Stimulated activated CD8-positive, alpha-beta memory T cell treated with anti-CD3 and anti-CD28 coated beads, Interleukin-15, amount 100 ng/mL, for 48 hours (primary cell): Measurements from ENCODE around the gene ARHGAP8.
A peak's percentile ranks its signal among the peaks of the same experiment; 100 is the strongest.

ENCODE experiments used
- DNase-seq, 2 donors: peaks; one replicate each; pipeline ENCODE4 v3.0.0-alpha.2; 2020; ENCODE audit warnings: low read depth in 2 of 2

The ARHGAP8 gene

DNA sequence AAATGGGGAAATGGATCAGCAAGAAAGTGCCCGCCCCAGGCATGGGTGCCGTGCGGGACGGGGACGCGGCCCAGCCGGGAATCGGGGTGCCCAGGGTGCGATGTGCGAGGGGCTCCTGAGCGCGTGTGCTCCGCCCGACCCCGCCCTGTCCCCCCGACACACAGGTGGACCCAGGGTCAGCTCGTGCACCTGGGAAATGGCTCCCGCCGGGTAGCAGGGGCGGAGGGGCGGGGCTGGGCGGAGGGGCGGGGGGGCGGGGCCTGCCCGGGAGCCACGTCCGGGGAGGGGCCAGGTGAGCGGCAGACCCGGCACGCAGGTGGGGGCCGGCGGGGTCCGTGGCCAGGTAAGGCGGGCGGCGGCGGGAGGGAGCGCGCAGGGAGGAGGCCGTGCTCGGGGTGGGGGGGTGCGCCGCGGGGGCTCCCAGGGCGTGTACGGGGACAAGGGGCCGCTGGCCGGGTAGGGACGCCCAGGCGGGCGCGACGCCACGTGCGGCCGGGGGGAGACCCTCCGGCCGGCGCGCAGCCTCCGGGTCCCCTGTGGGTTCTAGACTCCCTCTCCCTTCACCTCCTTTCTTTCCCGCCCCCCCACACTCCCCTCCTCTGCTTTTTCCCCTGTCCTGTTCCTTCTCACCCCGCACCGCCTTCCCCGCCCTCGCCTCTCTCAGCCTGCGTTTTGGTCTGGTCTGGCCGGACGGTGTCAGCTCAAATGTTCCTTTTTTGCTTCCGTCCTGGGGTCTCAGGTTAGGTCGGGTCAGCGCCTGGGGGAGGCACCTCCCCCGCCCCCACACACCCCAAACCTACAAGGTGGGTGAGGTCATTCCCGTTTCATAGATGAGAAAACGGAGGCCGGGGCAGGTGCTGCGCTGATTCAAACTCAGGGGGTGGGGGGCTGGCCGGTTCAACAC lies at the start of gene ARHGAP8:
Gene ARHGAP8 (plus strand): TSS at position 291 of the 904 bp plus-strand sequence. CDS start 33,953 bp downstream, outside the sequence.
- DNase-seq, result no peak

DNA sequence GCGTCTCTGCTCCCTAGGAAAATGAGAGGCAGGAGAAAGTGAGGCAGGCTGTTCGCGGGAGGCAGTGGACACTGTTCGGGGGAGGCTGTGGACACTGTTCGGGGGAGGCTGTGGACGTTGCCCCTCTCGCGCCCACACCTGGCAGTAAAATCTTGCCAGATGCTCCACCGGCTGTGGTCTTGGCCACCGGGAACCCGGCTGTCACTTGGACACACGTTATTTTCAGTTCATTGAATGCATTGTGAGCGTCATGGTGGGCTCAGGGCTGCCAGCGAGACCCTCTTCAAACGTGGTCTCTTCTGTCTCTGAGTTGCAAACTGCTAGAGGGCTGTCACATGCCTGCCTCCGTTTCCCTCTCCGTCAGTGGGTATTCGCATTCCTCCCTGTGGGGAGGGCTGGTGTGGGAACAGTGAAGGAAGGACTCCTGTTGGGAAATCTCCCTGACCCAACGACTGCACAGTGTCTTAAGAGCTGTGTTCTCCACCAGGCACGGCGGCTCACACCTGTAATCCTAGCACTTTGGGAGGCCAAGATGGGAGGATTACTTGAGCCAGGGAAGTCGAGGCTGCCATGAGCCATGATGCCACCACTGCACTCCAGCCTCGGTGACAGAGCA lies 49.0 kb upstream of the ARHGAP8 start:
- DNase-seq, result no peak

DNA sequence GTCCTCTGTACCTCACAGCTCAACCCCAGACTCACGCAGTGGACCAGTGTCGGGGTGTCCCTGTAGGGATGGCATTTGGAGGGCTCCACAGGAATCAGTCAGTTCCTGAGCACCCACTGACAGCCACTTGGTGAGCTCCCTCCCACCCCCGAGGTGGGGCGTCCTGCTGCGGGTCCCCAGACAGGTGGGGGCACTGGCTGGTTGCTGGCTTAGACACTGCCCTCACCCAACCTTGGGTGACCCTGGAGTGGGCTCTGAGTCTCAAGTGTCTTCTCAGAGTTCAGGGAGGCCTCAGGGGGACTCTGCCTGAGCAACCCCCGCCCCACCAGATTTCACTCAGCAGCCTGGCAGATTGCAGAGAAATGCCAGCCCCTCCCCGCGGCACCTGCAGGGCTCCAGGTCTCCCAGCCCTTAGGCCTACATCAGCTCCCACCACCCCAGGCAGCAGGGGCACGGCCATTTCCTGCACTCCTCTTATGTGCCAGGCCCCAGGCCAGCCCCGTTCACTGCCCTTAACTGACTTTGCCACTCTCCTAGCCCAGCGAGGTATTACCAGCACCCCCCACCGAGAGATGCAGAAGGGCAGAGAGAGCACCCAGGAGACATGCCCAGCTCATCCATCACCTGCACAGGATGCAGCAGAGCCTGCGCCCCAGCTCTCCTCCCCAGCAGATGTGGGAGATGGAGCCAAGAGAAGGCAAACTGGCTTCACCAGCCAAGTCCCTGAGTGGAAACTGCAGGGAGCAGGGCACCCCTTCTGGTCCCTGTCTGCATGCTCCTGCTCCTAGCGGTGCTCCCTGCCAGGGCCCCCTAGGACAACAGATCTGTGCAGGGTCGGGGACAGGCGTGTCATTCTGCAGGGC lies 48.0 kb upstream of the ARHGAP8 start:
- no peak for DNase-seq

DNA sequence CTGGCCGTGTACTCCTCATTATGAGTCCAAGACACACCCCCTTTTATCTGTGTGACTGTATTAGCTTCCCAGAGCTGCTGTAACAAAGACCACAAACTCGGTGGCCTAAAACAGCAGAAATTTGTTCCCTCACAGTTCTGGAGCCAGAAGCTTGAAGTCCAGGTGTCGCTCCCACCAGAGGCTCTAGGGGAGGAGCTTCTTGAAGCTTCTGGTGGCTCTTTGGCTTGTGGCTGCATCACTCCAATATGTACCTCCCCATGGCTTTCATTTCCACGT lies 47.4 kb upstream of the ARHGAP8 start:
- DNase-seq, result no peak

DNA sequence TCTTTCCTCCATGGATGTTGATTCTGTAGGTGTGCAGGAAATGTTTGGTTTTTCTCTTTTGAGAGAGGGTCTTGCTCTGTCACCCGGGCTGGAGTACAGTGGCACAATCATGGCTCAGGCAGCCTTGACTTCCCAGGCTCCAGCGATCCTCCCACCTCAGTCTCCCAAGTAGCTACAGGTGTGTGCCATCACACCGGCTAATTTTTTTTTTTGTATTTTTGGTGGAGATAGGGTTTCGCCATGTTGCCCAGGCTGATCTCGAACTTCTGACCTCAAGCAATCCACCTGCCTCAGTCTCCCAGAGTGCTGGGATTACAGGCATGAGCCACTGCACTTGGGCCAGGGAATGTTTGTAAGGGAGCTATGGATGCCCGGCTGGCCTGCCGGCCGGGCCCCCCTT lies 45.9 kb upstream of the ARHGAP8 start:
- no peak for DNase-seq

DNA sequence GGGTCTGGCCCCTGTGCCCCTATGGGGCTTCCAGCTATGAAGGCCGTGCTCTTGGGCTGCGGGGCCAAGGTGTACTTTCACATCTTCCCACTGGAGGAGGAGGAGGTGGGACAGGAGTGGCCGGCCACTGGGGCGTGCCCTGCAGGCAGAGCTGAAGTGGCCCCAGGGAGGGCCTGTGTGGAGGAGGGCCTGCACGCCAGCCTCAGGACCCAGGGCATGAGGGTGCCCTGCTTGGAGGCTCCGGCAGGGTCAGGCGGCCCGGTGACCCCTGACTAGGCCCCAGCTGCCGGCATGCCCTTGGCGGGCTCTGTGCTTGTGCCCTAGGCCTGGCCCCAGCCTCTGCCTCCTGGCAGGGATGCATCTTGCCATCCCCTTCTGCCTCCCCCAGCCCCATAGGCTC lies 45.2 kb upstream of the ARHGAP8 start:
- DNase-seq, result no peak

DNA sequence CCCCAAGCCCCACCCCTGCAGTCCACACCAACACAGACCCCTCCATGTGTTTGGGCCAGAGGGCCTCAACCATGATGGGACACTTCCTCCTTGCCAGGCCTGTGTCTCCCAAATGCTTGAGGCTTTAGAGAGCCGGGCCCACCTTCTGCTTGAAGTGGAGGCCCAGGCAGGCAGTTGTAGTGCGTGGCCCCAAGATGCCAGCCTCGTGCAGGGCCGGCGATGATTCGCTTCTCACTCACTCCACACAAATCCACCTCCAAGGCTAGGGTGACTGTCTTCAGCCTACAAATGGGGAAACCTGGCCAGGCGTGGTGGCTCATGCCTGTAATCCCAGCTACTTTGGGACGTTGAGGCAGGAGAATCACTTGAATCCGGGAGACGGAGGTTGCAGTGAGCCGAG lies 44.6 kb upstream of the ARHGAP8 start:
- no peak for DNase-seq

DNA sequence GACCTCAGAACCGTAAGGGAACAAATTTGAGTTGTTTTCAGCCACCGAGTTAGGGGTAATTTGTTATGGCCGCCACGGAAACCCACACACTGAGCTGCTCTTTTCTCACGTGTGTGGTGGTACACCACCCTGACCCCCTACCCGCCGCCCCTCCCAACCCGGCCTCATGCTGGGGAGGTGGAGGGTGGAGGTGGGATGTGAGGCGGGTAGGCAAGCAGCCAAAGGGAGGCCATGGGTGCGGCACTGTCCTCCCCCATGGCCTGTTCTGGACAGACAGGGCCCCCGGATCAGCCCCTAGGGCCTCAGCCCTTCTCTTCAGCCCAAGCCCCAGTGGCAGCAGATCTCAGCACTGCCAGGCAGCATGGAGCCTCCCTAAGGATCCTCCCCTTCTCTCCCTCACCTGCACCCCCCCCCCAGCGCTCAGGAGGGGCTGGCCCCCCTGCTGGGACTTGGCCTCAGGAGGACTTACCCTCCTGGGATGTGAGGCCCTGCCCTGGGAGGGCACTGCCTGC lies 42.4 kb upstream of the ARHGAP8 start:
- DNase-seq, result peak in 1 of 2 donors; percentile 19

DNA sequence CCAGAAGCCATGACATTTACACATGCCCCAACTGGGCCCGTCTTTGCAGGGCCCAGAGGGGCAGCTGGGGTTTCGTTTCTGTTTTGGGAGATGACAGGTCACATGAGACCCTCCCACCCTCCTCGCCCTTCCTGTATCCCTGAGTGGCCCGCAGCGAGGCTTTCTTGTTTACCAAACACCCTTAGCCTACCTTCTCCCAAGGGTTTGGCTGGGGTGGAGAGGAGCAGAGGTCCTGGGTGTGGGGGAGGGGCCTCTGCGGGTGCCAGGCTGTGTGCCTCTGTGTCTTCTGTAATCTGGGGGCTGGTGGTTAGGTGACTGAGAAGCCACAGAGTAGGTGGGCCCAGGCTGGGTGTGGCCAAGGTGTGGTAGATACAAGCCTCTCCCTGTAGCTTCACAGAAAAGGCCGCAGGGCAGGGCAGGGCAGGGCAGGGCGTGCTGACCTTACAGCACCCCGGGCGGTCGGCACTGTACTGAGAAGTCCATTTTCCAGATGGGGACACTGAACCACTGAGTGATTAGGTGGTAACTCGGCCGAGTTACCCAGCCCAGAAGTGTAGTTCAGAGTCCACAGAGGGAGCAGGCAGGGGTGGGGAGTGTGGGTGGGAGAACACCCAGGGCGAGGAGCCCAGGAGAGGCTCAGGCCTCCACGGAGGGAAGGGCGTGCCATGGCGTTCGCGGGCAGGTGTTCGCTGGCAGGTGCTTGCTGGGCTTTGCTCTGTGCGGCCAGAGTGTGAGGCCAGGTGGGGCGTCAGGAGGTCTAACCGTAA lies 41.7 kb upstream of the ARHGAP8 start:
- DNase-seq, result peak; percentile 50 to 52

DNA sequence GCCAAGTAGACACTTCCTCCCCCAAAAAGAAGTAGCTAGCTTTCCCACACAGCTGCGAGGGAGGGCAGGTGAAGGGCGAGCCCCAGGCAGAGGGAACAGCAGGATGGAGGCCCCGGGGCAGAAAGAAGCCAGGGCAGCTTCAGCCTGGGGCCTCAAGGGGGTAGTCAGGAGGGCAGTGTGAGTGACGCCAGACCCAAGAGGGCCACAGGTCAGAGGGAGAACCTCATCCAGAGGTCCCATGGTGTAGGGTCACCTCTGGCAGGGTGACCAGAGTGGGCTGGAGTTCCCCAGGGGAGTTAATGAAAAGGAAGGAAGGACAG lies 41.2 kb upstream of the ARHGAP8 start:
- no peak for DNase-seq

DNA sequence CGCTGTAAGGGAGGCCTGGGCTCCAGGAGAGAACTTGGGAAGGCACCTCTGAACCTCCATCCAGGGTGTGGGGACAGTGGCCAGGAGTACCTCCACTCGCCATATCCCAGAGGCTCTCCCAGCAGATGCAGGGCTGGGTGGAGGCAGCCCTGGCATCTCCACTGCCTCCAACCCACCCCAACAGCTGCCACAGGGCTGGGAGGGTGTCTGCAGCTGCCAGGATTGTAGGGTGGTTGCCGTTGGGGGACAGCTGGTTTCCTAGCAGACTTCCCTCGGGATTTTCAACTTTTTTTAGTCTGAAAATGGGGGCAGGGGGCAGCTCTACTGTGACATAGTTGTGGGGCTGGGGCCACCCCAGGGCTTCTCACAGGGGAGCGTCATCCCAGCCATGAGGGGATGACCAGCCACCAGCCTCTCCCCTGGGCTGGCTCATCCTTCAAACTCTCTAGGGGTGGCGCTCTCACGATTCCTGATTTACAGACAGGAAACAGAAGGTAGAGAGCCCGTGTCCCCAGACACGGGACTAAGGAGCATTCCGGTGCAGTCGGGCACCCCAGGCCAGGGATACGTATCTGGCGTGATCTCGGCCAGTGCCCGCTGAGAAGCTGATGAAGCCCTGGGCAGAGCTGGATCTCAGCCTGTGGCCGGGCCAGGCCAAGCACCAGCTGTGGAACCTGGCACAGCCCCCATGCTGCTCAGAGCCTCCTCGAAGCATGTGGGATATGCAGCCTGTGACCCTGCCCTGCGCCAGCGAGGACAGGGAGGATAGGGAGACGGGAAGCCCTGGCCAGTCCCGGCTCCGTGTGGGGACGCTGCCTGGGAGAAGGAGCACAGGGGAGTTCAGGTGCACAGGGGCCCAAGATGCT lies 40.5 kb upstream of the ARHGAP8 start:
- DNase-seq, result no peak

DNA sequence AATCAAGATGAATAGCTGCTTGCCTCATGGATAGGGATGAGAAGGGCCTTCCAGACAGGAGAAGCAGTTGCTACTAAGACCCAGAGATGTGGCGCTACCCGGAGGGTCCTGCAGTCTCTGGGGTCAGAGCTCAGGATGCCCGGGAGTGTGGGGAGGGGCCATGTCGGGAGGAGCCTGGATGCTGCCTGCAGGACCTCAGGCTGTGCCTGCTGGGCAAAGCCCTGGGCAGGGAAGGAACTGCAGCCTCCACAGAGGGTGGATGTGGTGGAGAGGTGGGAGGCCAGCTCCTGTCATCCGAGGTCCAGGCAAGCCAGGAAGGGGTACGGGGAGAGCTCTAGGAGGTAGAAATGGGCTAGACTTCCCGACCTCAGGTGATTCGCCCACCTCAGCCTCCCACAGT lies 39.4 kb upstream of the ARHGAP8 start:
- no peak for DNase-seq

DNA sequence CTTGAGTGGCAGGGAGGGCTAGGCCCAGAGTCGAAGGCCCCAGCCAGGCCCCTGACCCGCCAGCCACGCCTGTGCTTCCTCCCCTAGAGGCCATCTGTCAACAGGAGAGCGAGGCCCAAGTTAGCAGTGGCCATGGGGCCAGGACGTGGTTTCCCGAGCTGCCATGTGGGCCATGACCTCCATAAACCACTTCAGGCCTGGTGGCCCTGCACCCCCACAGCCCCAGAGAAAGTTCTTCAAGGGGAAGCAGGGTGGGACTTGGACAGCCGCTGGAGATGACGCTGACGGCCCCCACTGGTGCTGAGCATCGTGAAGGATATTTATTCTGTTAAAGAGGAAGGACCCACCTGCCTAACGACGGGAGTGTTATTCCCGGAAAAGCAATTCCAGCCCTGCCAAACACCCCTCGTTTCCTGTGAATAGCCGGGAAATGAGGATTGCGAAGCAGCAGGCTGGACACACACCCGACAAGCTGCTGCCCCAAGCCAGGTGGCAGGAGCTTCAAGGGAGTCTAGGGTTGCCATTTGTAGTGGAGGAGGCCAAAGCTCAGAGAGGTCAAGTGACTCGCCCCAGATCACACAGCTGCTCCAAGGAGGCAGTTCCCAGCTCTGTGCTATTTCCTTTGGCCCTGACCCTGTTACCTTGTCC lies 37.5 kb upstream of the ARHGAP8 start:
- DNase-seq, result no peak

DNA sequence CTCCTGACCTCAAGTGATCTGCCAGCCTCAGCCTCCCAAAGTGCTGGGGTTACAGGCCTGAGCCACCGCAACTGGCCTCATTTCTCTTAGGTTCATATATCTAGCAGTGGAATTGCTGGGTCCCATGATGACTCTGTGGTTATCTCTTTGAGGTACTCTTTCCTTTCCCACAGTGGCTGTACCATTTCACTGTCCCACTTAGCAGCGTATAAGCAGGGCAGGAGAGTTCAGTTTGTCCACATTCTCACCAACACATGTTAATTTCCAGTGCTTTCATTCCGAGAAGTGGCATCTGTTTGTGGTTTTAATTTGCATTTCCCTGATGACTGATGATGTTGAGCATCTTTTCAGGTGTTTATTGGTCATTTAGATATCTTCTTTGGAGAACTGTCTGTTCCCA lies 34.0 kb upstream of the ARHGAP8 start:
- DNase-seq, result no peak

DNA sequence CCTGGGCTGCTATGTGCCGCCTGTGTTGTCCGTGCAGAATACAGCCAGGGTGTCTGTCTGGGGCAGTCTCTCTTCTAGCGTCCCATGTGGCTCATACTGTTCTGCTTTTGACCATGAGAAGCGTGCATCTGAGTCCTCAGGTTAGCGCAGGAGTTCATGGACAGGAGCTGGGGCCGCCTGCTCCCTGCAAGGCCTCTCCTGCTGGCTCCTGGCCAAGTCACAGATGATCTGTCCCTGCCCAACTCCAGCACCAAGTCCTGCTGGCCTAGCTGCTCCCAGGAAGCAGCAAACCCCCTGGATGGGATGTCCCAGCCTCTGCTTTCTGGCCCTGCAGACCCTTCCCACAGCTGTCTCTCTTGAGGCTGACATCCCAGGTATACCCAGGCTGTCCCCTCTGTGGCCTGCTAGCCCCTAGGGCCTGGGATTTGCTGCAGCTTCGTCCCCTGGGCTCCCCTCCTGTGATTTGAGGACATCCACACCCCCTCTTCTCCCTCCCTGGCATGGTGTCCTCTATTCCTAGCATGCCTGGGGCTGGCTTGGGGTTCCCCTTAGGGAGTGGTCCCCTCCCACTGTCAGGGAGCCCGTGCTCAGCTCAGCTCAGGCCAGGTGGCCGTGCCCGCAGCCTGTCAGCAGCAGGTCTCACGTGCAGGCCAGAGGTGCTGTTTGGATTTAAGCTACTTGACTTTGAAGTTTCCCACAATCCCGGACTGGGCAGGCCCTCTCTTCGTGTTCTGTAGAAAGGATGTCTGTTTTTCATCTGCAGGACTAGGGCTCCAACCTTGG lies 32.6 kb upstream of the ARHGAP8 start:
- no peak for DNase-seq

DNA sequence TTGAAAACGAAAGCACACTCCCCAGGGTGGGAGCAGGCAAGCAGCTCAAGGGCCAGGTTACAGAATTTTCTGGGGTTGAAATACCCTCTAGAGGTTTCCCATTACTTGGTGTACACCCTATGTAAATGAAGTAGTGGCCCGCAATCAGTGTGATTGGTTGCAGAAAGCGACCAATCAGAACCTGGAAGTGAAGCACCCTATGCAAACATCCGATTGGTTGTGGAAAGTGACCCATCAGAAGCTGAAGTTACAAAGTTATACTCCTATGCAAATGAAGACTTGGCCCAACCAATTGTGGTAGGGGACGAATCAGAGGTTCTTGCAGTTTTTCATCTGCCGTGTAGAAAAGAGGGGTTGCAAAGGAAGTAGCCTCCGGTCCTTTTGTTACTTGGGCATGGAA lies 31.2 kb upstream of the ARHGAP8 start:
- no peak for DNase-seq

DNA sequence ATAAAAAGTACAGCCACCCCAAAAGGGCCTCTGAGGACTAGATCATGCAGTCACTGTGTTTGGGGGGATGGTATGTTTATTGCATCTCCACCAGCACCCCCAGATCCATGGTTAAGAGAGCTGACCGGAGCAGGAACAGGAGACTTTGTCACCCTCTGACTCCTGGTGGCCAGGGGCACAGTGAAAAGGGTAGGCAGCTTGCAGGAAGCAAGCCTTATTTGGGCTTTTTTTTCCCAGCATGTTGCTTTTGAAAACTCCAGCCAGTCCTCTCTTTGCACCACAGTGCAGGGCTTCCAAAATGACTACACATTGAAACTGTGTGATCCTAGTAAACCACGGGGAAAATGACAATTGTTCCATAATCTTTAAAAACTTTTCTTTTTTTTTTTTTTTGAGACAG lies 29.8 kb upstream of the ARHGAP8 start:
- no peak for DNase-seq

DNA sequence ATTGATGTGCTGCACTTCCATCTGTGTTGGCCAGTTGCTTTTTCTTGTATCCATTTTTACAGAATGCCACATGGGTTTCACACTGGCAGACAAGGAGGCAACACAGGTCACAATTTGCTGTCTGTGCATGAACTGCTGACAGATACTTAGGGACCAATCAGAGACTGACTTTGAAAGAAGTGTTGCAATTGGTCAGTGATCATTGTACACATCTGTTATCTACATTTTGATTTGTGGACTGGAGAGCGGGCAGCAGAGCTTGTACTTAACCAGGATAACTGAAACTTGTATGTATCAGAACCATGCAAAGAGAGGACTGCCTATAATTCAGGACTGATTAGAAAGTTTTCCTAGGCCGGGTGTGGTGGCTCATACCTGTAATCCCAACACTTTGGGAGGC lies 28.6 kb upstream of the ARHGAP8 start:
- DNase-seq, result no peak

DNA sequence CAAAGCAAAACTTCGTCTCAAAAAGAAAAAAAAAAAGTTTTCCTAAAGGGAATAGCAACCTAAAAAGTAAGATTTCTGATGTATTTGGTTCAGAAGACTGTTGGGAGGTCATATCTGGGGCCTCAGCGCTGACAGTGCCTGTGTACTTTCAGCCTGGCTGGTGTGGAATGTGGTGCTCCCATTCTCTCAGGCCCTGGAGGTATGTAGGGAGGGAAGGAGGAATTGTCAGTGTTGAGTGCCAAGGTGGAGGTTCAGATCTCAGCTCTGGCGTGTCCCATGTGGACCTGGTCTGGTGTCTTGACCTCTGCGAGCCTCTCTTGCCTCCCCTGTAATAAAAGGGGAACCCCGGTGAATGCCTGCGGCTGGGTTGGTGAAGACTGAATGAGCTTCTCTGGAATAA lies 28.0 kb upstream of the ARHGAP8 start:
- no peak for DNase-seq

DNA sequence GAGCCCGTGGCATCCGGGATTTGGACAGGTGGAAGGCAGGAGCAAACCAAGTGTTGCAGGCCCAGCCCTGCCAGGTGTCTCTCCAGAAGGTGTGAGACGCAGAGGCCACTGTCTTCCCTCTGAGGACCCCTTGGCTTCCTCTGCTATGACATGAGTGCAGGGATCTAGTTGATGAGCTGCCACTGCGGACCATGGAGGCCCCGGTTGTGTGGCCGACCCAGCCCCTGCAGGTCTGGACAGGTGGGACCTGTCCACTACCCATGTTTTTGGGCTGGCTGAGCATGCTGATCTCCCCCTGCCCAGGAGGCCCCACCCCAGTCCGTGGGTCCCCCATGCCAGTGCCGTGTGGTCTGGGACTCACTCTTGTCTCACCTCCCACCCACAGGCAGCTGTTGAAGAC lies 27.5 kb upstream of the ARHGAP8 start:
- no peak for DNase-seq
